T-helper 22 cell (primary cell): ENCODE results near the gene CYB5D1.
A peak's percentile ranks its signal among the peaks of the same experiment; 100 is the strongest.

ENCODE experiments used
- DNase-seq: peaks from one replicate; pipeline ENCODE4 v3.0.0-alpha.2; 2020; ENCODE audit warnings: low read depth

Gene CYB5D1

GRCh38 chr17:7844292-7845154, 13.3 kb upstream of the CYB5D1 start:
- DNase-seq, result peak; percentile 72

- no peak for DNase-seq
Measured at GRCh38 chr17:7845359-7846062, 12.3 kb upstream of the CYB5D1 start.

- no peak for DNase-seq
Measured at GRCh38 chr17:7846063-7846735, 11.6 kb upstream of the CYB5D1 start.

GRCh38 chr17:7846765-7847661, 10.8 kb upstream of the CYB5D1 start:
- DNase-seq, result no peak

- DNase-seq, result no peak
Measured at GRCh38 chr17:7848131-7848579, 9.6 kb upstream of the CYB5D1 start.

- no peak for DNase-seq
Measured at GRCh38 chr17:7848739-7849129, 9.1 kb upstream of the CYB5D1 start.

- DNase-seq, result no peak
Measured at GRCh38 chr17:7849130-7849750, 8.6 kb upstream of the CYB5D1 start.

- no peak for DNase-seq
Measured at GRCh38 chr17:7849751-7850504, 7.9 kb upstream of the CYB5D1 start.

GRCh38 chr17:7850701-7851437, 6.9 kb upstream of the CYB5D1 start:
- no peak for DNase-seq

GRCh38 chr17:7851438-7852261, 6.2 kb upstream of the CYB5D1 start:
- DNase-seq, result peak; percentile 91

- no peak for DNase-seq
Measured at GRCh38 chr17:7852262-7852670, 5.5 kb upstream of the CYB5D1 start.

GRCh38 chr17:7852919-7853690, 4.7 kb upstream of the CYB5D1 start:
- DNase-seq, result no peak

GRCh38 chr17:7853691-7854038, 4.1 kb upstream of the CYB5D1 start:
- no peak for DNase-seq

GRCh38 chr17:7854078-7854777, 3.6 kb upstream of the CYB5D1 start:
- DNase-seq, result no peak

- no peak for DNase-seq
Measured at GRCh38 chr17:7854851-7855659, 2.7 kb upstream of the CYB5D1 start, which contains the start of gene TMEM88. Gene TMEM88, plus strand, starts transcription at chr17:7855066. Its CDS starts 9 bp downstream, at chr17:7855075.

- DNase-seq, result no peak
Measured at GRCh38 chr17:7855660-7856010, 2.2 kb upstream of the CYB5D1 start.
